SKM-1 (cell line): ENCODE data around the gene GLRX5.

Experiments used
- DNase-seq: peaks from one replicate; lab custom pipeline; 2025; ENCODE audit not compliant: unreplicated experiment; lab: John Stamatoyannopoulos, UW

GLRX5 gene

DNA sequence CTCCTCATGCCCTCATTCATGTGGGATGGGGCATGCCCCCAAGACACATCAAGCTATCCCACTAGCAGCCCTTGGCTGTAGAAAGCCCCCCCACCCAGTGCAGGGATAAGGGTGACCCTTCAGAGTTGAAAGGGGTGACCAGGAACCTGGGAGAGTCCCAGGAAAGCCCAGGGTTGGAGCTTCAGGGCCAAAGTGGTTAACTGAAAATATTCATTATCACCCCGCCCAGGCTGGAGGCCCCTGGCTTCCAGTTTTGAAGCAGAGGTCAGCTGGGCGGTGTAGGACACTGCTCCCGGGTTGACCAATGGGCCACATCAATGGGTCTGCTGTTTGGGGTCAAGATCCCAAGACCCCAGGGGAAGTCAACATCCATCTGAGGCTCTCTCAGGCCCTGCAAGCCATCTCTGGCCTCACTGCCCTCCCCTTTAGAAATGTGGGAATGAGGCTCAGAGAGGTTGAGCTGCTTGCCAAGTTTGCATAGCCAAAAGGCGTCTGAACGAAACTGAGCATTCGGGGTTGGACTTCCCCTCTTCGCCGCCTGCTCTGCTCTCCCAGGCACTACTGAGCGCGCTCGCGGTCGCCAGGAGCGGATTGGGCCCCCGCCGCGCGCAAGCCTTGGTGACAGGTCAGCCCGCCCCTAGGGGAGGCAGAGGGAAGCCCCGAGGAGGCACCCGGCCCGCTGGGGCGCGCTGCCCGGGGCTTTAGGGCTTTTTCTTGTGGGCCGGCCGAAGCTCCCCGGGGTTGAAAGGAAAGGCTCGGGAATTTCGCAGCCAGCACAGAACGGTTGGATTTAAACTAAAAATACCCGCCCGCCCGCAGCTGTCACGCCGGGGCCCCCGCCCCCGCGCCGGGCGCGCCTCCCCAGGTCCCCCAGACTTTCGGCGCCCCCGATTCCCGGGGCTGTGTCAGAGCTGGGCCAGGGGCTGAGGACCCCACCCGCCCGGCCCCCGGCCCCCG is 19.0 kb upstream of the GLRX5 start:
- DNase-seq, result peak; percentile 40

GRCh38 chr14:95516554-95517181 is 18.2 kb upstream of the GLRX5 start, which contains the start of gene SYNE3:
Gene SYNE3, minus strand, starts transcription at chr14:95516650. Its CDS starts 40,829 bp downstream, at chr14:95475821.
- DNase-seq, result no peak

DNA sequence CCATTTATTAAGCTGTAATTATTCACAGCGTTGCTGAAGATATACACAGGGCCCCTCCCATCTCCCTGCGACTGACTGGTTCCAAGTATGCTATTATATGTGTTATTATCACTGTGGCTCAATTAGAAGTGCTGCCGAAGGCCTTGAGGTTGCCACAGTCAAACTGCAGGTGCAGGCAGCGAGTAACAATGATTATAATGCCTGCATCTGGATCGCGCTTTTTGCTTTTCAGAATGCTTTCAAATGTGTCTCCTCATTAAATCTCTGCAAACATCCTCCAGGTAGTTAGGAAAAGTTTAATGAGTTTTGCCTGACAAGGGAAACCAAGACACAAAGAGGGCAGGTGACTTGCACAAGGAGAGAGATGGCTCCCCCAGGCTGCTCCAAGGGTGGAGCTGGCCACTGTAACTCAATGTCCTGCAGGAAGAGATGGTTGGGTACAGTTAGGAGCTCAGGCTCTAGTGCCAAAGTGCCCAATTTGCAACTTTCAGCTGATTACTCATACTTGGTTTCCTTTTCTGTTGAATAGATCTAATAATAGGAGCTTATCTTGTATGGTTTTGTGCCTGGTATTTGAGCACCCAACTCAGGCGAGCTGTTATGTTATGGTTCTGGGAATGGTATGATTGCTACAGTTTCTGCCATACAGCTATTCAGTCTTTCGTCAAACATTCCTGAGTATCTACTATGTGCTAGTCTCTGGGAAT is 16.7 kb upstream of the GLRX5 start:
- no peak for DNase-seq

GRCh38 chr14:95519699-95520098 is 15.2 kb upstream of the GLRX5 start:
- DNase-seq, result peak; percentile 19

DNA sequence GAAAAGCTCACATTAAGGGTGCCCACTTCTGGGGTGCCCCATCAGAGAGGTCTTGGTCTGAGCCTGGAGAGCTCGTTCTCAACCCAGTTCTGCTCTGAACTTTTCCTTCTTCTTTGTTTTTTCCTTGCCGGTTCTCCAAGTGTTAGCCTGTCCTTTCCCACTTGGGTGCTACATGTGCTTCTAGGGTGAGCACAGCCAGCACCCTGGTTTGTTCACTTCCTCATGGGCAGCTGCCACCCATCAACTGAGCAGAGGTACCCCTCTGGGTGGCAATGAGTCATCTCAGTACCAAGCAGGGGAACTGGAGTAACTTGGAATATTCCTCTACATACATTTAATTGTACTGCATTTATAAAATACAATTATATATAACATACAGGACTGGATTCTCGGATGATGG is 14.5 kb upstream of the GLRX5 start:
- DNase-seq, result no peak

GRCh38 chr14:95521001-95521400 is 13.8 kb upstream of the GLRX5 start:
- DNase-seq, result no peak

- DNase-seq, result no peak
Measured at GRCh38 chr14:95522116-95522515, 12.7 kb upstream of the GLRX5 start.

DNA sequence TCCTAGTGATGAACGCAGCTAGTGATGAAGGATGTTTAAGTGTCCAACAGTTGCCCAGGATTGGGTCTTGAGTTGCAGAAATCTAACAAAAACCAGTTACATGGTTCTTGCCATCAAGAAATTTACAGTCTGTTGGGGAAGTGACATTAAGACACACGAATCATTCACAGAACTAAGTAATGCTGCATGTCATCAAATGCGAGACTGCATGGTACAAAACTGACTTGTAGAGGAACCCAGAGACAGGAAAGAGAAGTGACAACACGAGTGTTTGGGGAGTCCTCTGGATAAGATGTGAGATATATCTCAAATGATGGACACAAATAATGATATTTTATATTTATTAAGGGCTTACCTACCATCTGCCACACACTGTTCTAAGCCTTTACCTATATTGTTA is 12.3 kb upstream of the GLRX5 start:
- no peak for DNase-seq

GRCh38 chr14:95523051-95523814 is 11.6 kb upstream of the GLRX5 start:
- no peak for DNase-seq

GRCh38 chr14:95523815-95524448 is 10.9 kb upstream of the GLRX5 start:
- DNase-seq, result no peak

GRCh38 chr14:95524706-95525512 is 9.9 kb upstream of the GLRX5 start:
- no peak for DNase-seq

DNA sequence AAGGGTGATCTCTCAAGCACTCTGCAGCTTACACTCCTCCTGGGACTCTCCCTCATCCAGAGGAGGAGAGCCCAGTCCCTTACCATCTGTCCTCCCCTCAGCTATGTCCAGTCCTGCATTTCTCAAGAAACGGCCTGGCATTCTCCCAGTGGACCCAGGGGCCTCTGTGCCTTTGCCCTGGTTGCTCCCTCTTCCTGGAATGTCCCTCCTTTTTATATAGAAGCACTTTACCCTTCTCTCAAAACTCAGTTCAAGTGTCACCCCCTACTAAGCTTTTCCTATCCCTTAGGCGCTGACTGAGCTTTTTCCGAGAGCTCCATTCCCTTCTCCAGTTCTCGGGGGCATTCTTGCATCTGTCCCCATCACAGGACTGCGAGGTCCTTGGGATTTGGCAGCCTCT is 8.9 kb upstream of the GLRX5 start:
- DNase-seq, result no peak

DNA sequence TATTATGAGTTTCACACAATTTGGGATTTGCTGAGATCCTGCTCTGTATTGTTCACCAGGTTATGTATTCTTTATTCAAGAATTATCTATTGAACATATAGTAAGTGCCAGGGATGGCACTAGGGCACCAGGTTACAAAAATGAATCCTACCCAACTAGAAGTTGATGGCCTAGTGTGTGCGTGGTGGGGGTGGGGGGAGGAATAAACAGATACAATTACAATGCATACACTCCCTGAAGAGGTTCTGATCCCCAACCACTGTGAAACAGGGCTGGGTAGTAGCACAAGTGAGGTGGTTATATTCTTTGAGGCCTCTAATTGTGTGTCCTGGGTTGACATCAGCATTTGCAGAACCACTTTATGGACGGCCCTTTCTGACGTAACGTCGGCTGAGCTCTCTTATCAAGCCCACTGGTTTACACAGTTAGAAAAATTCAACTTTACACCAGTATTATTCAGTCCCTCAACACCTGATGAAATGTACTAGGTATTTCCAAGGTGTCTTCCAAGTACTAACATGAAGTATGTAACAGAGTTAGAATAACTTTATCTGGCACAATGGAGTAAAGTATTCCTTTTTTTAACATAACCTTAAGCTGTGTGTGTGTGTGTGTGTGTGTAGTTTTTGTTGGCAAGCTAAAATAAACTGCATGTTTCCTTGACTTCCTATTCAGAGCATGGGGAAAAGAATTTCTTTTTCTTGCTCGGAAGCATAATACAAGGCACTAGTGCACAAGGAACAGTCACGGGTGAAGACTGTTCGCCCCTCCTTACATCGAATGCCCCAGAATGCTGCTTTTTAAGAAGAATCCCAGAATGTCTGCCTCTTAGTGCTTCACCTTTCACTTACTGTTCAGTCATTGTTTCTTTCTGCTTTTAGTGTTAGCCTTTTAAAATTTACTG is 8.1 kb upstream of the GLRX5 start:
- no peak for DNase-seq

DNA sequence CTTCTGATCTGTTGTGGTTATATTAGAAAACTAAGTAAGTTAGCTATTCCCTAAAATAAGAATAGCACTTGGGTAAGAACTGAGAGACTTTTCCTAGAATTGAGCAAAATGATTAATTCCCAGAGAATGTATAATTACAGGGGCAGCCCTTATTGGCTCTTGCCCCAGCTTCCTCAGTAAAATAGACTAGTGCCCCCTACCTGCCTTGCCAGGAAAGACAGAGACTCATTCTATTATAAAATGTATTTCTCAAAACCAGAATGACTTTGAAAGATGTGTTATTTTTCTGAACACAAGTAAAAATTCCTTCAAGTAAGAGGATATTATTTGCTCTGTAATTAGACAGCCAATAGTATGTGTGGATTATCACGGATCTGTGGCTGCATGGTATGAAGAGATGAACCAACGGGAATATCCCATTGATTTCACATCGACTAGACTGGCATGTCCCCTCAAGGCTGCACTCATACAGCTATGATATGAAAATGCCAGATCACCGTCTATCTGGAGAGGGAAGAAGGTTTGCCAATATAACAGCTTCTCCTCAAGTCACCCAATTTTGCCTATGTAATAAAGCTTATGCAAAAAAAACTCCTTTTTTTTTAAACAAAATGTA is 7.4 kb upstream of the GLRX5 start:
- DNase-seq, result peak; percentile 5

GRCh38 chr14:95529216-95529615 is 5.6 kb upstream of the GLRX5 start:
- DNase-seq, result no peak

- DNase-seq, result no peak
Measured at GRCh38 chr14:95530473-95531276, 4.2 kb upstream of the GLRX5 start.

GRCh38 chr14:95531473-95531872 is 3.4 kb upstream of the GLRX5 start:
- DNase-seq, result no peak
